GM19324 (cell line): Measurements from ENCODE around the gene YARS2.

Experiments
- ATAC-seq: cut with Tn5 transposase; IDR thresholded peaks from one replicate; pipeline ENCODE4 v1.9.1; 2021; ENCODE audit warnings: mild to moderate bottlenecking, moderate library complexity; ENCODE audit not compliant: unreplicated experiment, low FRiP score

The YARS2 gene

DNA sequence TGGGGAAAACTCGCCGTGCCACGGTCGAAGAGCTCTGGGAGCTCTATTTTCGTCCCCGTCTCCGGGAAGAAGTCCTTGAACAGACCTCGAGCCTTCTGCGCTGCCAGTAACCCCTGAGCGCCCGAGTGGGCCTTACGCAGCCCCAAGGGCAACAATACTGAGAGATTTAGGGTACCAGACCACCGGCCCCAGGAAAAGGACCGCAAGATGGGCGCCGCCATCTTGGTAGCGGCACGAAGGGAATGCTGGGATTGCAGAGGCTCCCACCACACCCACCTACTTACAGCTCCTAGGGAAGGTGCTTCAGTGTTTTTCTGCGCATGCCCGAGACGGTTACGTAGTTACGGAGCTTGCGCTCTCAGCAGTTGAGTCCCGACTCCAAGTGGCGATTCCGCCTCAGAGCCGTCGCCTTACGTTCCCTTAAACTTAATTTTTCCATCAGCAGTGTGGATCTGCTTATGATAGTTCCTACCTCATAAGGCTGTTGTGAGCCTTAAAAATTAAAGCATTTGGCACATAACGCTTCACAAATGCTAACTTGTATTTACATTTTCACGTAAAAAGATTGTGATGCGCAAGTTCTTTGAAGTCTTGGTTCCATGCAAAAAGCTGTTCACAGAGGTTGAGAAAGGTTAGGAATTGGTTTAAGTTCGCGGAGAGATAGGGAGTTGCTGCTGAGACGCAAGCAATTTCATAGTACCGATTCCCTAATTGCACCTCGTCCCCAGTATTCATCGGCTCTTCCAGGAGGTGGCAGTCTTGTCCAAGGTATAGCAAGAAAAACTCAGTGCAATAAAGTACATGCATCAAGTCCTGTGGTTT, at the start of gene YARS2:
Gene YARS2 (minus strand): TSS at position 244 of the 822 bp plus-strand sequence. CDS start 23 bp downstream, at position 221.
- peak; percentile 90 for ATAC-seq

DNA sequence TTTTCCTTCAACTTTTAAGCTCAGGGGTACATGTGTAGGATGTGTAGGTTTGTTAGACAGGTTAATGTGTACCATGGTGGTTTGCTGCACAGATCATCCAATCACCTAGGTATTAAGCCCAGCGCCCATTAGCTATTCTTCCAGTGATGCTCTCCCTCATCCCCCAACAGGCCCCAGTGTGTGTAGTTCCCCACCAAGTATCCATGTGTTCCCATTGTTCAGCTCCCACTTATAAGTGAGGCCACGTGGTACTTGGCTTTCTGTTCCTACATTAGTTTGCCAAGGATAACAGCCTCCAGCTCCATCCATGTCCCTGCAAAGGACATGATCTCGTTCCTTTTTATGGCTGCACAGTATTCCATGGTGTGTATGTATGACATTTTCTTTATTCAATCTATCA, 48.6 kb upstream of the YARS2 start:
- ATAC-seq: no peak

DNA sequence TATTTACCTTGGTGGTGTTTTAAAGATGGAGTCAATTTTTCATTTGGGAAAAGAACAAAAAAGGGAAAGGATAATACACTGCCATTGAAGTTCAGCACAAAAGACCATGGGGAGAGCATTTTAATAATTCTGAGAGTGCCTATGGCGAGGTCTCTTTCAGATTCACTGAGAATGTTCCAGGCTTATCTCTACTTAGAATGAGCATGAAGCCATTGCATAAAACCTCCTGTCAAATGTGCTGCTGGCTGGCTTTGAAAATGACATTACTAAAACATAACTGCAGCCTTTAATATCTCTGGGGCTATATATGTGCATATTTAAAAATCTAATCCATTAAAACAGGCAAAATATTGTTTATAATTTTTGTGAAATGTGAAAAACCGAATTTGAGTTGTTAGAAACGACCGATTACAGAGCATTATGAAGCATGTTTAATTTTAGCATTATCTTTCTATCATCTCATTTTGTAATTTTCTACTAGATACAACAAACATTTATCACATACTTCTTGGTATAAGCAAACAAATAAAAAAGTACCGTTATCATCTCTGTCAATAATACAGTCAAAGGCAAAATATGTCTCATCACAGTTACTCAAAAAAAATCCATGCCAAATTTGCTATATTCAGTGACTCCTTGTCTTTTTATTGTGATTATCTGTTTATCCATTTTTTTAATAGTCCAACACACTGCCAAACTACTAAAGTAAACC, 45.7 kb upstream of the YARS2 start:
- no peak for ATAC-seq

DNA sequence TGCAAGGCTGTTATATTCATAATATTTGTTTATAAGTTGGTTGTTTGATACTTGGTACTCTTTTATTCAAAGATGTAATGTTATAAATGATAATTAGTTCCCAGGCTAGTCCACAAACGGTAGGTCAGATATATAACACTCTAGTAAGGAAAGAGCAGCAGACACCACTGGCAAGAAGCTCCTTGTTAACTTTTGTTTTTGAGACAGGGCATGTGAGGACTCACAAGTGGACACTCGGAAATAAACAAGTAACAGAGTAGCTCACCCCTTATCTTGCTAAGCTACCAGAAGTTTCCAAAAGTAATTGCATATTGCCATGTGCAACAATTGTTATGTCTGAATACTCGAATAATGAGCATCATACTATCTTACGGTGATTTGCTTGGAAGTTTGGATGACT, 38.6 kb upstream of the YARS2 start:
- ATAC-seq: no peak

DNA sequence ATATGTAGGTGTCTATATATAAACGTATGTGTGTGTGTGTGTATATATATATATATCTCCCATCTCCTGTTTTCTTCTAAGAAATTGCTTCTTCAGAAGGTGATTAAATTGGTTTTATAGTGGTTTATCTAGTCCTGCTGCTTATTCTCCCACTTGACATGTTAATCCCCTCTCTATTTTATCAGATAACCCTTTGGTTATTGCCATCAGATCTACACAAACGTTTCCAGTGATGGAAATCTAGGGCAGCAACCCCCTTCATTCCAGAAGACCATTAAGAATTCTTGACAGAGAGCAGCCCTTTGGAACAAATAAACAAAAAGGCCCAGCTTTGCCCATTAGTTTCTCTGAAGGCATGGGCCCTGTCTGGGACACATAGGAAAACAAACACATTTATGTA, 34.2 kb upstream of the YARS2 start:
- ATAC-seq: no peak

DNA sequence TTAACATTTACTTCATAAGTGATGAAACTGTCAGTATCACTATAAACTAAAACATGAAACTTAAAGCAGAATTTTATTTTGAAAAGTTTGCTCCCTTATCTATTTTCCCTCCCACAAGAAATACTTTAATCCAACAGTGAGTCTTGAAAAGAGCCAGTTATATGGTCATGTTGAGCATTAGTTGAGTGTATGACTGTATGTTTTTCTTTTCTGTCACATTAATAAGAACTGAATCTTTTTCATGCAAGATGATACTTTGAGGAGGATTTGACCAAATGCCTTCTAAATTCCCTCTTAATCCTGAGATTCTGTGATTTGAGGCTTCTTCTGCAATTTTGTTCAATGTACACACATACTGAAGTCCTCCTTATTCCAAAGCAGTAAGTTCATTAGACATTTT, 33.7 kb upstream of the YARS2 start:
- no peak for ATAC-seq

DNA sequence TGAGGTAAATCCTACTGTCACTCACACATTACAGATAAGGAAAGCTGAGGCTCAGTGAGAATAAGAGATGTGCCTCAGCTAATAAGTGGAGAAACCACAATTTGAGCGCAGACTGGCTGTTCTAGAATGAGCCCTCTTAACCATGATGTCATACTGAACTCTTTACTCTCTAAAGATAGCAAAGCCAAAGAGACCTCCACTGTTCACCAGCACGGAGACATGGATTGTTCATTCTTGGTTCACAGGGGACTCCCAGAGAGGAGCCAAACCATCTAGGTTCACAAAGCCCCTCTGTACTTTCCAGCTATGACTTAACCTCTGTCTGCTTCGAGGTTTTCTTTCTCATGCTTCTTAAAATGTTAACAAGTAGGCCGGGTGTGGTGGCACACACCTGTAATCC, 32.7 kb upstream of the YARS2 start:
- ATAC-seq: no peak

DNA sequence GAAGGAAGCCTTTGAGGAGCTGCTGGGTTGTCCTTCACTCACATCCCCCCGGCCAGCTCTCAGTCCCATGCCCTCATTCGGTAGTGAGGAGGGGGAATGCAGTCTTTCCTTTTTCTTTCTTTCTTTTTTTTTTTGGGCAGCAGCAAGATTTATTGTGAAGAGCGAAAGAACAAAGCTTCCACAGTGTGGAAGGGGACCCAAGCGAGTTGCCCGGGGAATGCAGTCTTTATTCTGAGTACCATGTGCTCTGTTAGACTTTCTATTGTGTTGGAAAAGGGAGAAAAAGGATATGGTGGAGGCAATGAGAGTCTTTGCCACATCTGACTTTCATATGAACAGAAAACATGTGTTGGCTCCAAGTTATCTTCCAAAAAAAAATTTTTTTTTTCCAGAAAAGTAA, 29.9 kb upstream of the YARS2 start:
- ATAC-seq: no peak

DNA sequence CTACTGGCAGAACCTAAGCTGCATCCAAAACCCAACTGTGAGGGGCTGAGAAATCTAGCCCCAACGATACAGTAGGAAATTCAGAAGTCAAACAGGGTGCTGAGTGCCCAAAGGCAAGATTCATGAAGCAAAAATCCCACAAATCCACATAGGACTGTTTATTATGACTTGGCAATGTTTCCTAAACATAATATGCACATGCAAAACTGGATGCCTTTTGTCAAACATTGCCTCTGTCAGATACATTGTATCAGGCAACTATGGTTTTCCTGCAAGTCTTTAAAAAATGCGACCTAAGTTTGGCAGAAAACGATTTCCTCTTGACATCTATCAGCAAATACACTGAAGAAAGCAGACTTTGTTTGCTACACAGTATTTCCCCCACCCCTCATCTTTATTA, 27.3 kb upstream of the YARS2 start:
- no peak for ATAC-seq

DNA sequence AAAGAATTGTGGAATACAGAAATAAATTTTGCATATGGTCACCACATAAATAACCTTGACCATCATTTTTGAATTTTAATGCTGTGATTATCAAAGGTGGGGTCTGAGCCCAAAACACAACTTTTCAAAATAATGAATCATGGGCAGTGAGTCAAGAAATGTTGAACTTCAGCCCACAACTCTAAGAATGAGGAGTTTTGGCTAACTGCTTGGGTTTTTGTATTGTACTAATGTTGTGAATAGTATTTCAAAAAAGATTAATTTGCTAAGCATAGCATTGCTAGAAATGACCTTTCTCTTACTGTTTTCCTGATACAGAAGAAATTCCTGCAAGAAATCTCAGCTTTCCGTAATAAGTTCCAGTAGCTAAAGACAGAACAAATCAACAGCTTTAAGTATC, 24.4 kb upstream of the YARS2 start:
- ATAC-seq: no peak

DNA sequence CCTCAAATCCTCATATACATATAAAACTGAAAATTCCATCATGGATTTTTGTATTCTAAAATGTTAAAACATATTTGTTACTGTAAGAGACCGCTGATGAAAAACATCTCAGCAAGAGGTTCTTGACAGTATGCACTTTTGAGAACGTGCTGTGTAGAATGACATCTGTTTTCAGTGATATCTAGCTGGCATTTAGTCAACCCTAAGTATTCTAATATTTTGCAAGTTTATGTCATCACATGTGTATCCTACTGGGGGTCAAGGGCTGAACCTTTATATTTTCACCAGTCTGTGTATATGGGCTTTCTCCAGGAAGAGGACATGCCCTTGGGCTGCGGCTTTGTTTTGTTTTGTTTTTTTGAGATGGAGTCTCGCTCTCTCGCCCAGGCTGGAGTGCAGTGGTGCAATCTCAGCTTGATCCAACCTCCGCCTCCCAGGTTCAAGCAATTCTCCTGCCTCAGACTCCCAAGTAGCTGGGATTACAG, 22.0 kb upstream of the YARS2 start:
- ATAC-seq: no peak

DNA sequence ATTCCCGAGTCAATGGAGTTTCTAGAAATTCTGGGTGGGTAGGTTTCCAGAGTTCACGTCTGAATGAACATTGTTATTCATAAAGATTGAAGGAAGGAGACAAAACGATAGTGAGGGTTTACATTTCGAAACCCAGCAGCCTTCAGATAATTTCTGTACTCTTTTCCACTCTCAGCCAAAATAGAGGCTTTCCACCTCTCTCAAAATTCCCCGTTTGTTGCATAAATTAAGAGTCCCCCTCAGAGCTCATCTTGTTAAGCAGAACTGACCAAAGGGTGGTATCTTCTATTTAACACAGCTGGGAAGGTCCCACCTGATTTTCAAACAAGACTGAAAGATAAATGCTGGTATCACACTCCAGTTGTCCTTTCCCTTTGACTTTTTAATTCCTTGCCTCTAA, 21.5 kb upstream of the YARS2 start:
- no peak for ATAC-seq

DNA sequence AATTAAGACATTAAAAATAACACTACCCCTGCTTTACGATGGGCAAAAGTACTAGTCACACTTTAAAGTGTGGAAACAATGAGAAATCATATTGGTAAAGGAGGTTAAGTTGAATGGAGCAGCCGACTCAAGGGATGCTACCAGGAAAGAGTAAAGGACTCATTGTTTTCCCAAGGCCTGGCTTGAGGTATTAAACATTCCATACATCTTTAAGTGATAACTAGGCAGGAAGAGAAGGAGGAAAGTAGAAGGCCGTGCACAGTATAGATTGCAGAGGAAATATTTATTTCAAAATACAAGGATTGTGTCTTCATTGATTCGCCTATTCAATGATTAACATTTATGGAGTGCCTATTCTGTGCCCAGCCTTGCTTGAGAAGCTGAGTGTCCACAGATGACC, 20.6 kb upstream of the YARS2 start:
- no peak for ATAC-seq

DNA sequence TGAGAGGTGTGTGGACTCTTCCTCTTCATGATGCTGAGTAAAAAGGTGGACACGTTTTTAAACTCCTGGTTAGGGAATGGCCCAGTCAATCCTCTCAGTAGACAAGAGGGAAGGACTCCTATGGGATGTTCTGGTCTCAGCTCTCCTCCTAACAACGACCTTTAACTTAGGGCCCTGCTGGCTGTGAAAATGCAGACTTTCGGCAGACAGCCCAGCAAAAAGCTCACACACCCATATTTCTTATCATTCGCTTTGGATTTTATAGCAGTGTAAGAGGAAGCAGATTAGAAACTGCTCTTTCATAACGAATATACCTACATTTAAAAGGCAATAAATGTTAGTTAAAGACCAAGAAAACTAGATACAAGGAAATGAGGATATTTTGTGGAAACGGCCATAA, 18.0 kb upstream of the YARS2 start:
- no peak for ATAC-seq

DNA sequence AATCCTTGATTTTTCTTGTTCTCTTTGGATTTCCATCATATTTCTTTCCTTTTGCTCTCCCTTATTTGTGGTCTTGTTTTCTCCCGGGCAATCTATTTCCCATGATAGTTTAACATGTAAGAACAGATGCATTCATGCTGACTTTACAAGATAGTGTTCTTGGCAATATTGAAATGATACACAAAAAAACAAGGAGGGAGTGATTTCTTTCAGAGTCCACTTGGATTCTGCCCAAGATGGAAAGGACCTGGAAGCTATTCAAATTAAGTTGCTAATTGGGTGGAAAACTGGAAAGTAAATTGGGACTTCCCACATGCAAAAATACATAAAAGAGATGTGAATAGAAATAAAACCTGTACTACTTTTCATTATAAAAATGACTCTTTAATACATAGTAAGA, 14.4 kb upstream of the YARS2 start:
- ATAC-seq: no peak

DNA sequence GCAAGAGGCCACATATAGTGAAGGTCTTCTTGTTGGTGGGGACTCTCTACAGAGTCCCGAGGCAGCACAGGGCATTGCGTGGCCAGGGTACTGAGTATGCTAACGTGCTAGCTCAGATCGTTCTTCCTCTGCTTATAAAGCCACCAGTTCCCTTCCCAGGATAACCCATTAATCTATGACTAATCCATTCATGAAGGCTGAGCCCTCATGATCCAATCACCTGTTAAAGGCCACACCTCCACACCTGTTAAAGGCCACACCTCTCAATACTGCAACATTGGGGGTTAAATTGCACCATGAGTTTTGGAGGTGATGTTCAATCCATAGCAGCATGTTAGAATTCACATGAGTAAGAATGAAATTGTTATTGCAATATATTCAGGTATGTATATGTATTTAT, 12.8 kb upstream of the YARS2 start:
- no peak for ATAC-seq

DNA sequence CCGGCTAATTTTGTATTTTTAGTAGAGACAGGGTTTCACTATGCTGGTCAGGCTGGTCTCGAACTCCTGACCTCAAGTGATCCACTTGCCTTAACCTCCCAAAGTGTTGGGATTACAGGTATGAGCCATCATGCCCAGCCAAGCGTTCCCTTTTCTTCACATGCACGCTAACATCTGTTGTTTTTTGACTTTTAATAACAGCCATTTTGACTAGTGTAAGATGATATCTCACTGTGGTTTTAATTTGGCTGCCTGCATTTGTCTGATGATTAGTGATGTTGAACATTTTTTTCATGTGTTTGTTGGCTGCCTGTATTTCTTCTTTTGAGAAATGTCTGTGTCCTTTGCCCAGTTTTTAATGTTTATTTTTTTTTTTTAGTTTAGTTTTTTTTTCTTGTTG, 10.2 kb upstream of the YARS2 start:
- no peak for ATAC-seq

DNA sequence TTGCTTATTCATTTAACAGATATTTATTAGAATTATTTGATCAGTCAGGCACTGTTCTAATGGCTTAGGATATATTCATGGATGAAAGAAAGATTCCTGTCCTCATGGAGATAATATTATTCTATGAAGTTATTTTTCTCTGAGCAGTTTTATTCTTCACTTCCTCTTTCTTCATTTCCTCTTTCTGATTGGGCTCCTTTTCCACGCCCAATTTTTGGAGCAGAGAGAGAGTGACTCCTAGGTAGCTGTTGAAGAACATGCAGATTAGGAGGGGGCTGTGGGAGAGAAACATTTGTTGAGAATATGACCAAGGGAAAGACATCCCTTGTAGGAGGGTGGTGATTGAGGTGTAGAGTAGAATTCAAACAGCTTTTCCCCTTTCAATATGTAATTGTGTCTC, 6.0 kb upstream of the YARS2 start:
- ATAC-seq: no peak

DNA sequence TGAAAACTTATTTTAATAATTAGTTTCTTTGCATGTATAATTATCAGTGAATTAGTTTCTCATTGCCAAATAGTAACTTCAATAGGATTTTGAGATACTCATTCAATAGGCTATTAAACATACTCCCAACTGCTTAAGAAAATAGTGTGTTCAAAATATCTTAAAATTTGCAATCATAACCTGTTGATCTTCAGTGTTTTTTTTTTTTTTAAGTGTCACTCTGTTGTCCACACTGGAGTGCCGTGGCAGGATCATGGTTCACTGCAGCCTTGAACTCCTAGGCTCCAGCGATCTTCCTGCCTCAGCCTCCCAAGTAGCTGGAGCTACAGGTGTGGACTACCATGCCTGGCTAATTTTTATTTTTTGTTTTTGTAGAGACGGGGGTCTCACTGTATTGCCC, 1.5 kb upstream of the YARS2 start:
- no peak for ATAC-seq

DNA sequence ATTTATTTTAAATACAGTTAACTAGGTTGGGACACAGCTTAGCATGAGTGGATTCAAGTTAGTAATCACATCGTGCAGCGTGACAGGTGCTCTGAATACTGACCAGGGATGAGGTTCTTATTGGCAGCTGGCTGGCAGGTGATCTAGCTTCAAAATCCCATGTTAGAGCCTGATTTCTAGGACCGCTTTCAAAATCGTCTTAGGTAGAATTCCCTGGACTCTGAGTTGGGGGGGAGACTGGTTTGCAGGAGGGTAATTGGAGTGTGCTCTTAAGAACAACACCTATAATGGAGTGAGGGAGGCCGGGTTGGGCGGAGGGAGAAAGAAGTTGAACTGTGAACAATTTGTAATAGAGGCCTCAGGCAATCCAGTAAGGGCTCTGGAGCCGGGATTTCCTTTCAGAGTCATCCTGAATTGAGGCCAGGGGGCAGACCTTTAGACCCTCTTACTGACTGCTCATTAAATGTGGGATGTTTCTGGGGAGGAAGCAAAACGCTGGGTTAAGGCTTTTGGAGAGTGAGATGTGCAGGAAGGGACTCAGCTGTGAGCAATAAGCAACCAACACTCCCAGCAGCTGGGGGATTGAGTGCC, 874 bp upstream of the YARS2 start:
- ATAC-seq: no peak

DNA sequence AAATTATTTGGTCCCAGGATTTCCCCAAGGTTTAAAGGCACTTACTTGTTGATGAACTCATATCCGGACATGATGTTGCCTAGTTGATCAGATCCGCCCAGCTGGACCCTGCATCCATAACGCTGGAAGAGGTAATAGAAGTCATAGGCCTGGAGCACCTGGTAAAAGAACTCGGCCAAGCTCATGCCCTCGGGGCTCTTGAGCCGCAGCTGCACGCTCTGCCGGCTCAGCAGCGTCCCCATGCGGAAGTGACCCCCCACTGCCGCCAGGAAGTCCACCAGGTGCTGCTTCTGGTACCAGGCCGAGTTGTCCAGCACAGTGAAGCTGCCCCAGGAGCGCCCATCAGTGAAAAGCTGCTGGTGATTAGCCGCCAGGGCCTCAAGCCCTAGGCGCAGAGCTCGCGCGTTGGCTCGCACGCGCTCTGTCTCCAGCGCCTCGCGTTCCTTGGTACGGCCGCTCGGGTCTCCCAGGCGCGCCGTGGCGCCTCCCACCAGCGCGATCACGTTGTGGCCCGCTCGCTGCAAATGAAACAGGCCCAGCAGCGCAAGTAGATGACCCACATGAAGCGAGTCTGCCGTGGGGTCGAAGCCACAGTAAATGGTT, 545 bp downstream of the YARS2 start:
- peak; percentile 68 for ATAC-seq
